M059J (cell line): ENCODE data around the gene CCNY. TPM values are rescaled to one million over a fixed set of nuclear protein-coding genes. Genes with fewer than 3 reads are reported as not detected.
"Not testable (repeated sequence)": the region's sequence is repeated elsewhere in the genome, so short reads cannot be mapped to it uniquely, and the experiment has no call there.

Experiments
- DNase-seq: peaks from one replicate; pipeline ENCODE4 v3.0.0-alpha.2; 2012; ENCODE audit warnings: low read depth
- total RNA-seq: library from RNA; depleted of rRNA; stranded (reverse); fragments of >200 nt; shearing (Covaris generic); gene quantifications from 2 replicates; pipeline ENCODE4 v1.2.3, GENCODE V29; 2014

Gene CCNY
- total RNA-seq, 1 experiment from 2014 or later, result 20.8 TPM

- not testable (repeated sequence) for DNase-seq
Measured at GRCh38 chr10:35354257-35354656, 17.9 kb downstream of the CCNY start.

- DNase-seq, result no peak
Measured at GRCh38 chr10:35355971-35356724, 19.8 kb downstream of the CCNY start.

GRCh38 chr10:35356725-35357092 is 20.4 kb downstream of the CCNY start:
- no peak for DNase-seq

- DNase-seq, result no peak
Measured at GRCh38 chr10:35359056-35359455, 22.7 kb downstream of the CCNY start.

- DNase-seq, result no peak
Measured at GRCh38 chr10:35359873-35360272, 23.6 kb downstream of the CCNY start.

- DNase-seq, result no peak
Measured at GRCh38 chr10:35362701-35363350, 26.5 kb downstream of the CCNY start.

GRCh38 chr10:35363587-35363986 is 27.3 kb downstream of the CCNY start:
- DNase-seq, result no peak

GRCh38 chr10:35364808-35365207 is 28.5 kb downstream of the CCNY start:
- DNase-seq, result no peak

GRCh38 chr10:35365994-35366393 is 29.7 kb downstream of the CCNY start:
- no peak for DNase-seq

GRCh38 chr10:35367107-35367859 is 31.0 kb downstream of the CCNY start:
- no peak for DNase-seq

GRCh38 chr10:35367982-35368381 is 31.7 kb downstream of the CCNY start:
- no peak for DNase-seq

- DNase-seq, result no peak
Measured at GRCh38 chr10:35368485-35369048, 32.3 kb downstream of the CCNY start.

- no peak for DNase-seq
Measured at GRCh38 chr10:35369049-35369611, 32.8 kb downstream of the CCNY start.

GRCh38 chr10:35371731-35372130 is 35.4 kb downstream of the CCNY start:
- no peak for DNase-seq

GRCh38 chr10:35372329-35372728 is 36.0 kb downstream of the CCNY start:
- peak; percentile 85 for DNase-seq

- no peak for DNase-seq
Measured at GRCh38 chr10:35375091-35375765, 38.9 kb downstream of the CCNY start.

GRCh38 chr10:35377050-35377728 is 40.9 kb downstream of the CCNY start:
- no peak for DNase-seq

- no peak for DNase-seq
Measured at GRCh38 chr10:35378541-35379210, 42.4 kb downstream of the CCNY start.

GRCh38 chr10:35379226-35380137 is 43.2 kb downstream of the CCNY start:
- no peak for DNase-seq
